Hepatocyte (in vitro differentiated cells): ENCODE measurements around the gene KLHL26.

ENCODE experiments used
- EZH2 ChIP-seq: fragments of 200-600 bp; sonication (generic); IDR thresholded peaks from 2 replicates; pipeline ENCODE4 v1.6.1; 2016; ENCODE audit warnings: antibody characterized with exemption, mild to moderate bottlenecking, borderline replicate concordance
- TF ChIP-seq, protein P1 (sequence below): fragments of 200-600 bp; sonication (generic); IDR thresholded peaks from 2 replicates; pipeline ENCODE4 v1.5.1; 2016; ENCODE audit warnings: antibody characterized with exemption, mild to moderate bottlenecking; ENCODE audit not compliant: poor library complexity

DNA sequence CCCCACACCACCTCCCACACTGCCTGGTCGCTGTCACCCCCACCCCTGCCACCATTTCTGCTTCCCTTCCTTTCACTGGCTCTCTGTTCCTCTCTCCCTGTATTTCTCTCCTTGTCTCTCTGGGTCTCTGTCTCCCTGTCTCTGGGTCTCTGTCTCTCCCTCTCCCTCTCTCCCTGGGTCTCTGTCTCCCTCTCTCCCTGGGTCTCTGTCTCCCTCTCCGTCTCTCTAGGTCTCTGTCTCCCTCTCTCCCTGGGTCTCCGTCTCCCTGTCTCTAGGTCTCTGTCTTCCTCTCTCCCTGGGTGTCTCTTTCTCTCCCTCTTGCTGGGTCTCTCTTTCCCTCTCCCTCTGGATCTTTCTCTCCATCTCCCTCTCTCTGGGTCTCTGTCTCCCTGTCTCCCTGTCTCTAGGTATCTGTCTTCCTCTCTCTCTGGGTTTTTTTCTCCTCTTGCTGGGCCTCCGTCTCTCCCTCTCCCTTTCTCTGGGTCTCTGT, 21.6 kb downstream of the KLHL26 start:
- TF ChIP-seq EZH2, result no peak
- TF ChIP-seq, protein P1, sequence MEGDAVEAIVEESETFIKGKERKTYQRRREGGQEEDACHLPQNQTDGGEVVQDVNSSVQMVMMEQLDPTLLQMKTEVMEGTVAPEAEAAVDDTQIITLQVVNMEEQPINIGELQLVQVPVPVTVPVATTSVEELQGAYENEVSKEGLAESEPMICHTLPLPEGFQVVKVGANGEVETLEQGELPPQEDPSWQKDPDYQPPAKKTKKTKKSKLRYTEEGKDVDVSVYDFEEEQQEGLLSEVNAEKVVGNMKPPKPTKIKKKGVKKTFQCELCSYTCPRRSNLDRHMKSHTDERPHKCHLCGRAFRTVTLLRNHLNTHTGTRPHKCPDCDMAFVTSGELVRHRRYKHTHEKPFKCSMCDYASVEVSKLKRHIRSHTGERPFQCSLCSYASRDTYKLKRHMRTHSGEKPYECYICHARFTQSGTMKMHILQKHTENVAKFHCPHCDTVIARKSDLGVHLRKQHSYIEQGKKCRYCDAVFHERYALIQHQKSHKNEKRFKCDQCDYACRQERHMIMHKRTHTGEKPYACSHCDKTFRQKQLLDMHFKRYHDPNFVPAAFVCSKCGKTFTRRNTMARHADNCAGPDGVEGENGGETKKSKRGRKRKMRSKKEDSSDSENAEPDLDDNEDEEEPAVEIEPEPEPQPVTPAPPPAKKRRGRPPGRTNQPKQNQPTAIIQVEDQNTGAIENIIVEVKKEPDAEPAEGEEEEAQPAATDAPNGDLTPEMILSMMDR, result no peak
